ENCODE measurements around the gene FNBP1L.
"Not testable (repeated sequence)": the region's sequence is repeated elsewhere in the genome, so short reads cannot be mapped to it uniquely, and the experiment has no call there.

FNBP1L gene

GRCh38 chr1:93575621-93576284 is 127.8 kb downstream of the FNBP1L start:
- DNase-seq, result no peak

- peak; percentile 84 for DNase-seq
Observed at GRCh38 chr1:93576346-93576745, 128.4 kb downstream of the FNBP1L start.

GRCh38 chr1:93576746-93577145 is 128.8 kb downstream of the FNBP1L start:
- DNase-seq, result no peak

GRCh38 chr1:93577536-93578432 is 129.9 kb downstream of the FNBP1L start:
- DNase-seq, result no peak

DNA sequence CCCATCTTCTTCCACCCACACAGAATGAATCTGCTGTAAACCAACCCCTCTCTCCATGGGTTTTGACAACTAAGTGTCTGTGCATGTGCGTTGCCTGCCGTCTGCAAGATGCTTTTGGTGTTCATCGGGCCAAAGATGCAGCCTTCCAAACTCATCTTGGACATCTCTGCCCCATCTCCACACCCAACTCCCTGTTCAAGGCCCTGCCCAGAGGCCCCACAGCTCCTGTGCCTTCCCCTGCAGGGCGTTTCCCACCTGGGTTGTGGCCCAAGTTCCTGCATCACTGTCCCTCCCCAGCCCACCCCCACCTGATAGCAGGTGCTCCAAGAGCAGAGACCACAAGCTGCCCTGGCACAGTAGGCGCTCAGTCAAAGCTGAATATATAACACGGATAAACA is 130.5 kb downstream of the FNBP1L start:
- DNase-seq, result no peak

GRCh38 chr1:93578911-93579825 is 131.2 kb downstream of the FNBP1L start:
- no peak for DNase-seq

GRCh38 chr1:93579891-93580290 is 132.0 kb downstream of the FNBP1L start:
- DNase-seq, result no peak

- peak; percentile 12 for DNase-seq
Observed at GRCh38 chr1:93581917-93582850, 134.3 kb downstream of the FNBP1L start.

- no peak for DNase-seq
Observed at GRCh38 chr1:93584261-93585003, 136.5 kb downstream of the FNBP1L start.

DNA sequence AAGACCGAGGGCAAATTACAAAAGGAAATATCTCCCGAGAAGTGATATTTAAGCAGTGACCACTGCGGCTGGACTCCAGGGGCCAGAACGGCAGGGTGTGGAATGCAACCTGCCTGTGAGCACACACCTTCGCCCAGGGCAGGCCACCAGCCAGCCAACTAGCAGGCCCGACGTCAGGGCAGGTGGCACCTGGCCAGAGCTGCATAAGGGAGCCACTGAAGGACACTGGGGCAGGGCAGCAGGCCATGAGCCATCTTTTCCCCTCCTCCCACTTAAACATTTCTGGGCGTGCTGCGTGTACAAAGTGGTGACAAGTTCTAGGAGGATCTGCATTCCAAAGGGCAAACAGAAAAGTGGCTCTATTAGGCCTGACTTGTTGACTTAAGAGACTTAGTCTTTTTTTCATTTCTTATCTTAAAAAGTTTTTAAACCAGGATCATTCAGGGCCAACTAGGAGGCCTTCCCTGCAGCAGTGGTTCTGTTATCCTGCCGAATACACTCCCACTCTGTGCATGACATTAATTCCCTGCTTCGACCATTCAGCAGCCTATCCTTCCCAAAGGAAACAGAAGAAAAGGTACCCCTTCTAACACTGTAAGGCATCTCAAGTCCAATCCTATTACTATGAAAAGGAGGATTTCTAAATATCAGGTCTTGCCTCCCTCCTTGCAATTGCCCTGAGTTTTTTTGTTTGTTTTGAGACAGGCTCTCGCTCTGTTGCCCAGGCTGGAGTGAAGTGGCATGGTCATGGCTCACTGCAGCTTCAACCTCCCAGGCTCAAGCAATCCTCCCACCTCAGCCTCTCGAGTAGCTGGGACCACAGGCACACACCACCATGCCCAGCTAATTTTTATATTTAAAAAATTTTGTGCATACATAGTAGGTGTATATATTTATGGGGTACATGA is 137.4 kb downstream of the FNBP1L start:
- DNase-seq, result no peak

- DNase-seq, result no peak
Observed at GRCh38 chr1:93587354-93587753, 139.4 kb downstream of the FNBP1L start.

GRCh38 chr1:93588206-93588605 is 140.3 kb downstream of the FNBP1L start:
- no peak for DNase-seq

- no peak for DNase-seq
Observed at GRCh38 chr1:93588955-93589354, 141.0 kb downstream of the FNBP1L start.

DNA sequence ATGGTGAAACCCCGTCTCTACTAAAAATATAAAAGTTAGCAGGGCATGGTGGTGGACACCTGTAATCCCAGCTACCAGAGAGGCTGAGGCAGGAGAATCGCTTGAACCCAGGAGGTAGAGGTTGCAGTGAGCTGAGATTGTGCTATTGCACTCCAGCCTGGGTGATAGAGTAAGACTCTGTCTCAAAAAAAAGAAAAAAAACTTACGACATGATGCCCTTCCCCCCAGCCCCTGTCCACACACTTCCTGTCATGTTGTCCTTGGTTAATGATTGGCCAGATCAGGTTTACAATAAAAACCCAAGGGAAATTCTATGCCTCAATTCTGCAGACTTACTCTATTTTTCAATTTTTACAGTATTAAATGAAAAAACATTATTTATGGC is 143.4 kb downstream of the FNBP1L start:
- not testable (repeated sequence) for DNase-seq

DNA sequence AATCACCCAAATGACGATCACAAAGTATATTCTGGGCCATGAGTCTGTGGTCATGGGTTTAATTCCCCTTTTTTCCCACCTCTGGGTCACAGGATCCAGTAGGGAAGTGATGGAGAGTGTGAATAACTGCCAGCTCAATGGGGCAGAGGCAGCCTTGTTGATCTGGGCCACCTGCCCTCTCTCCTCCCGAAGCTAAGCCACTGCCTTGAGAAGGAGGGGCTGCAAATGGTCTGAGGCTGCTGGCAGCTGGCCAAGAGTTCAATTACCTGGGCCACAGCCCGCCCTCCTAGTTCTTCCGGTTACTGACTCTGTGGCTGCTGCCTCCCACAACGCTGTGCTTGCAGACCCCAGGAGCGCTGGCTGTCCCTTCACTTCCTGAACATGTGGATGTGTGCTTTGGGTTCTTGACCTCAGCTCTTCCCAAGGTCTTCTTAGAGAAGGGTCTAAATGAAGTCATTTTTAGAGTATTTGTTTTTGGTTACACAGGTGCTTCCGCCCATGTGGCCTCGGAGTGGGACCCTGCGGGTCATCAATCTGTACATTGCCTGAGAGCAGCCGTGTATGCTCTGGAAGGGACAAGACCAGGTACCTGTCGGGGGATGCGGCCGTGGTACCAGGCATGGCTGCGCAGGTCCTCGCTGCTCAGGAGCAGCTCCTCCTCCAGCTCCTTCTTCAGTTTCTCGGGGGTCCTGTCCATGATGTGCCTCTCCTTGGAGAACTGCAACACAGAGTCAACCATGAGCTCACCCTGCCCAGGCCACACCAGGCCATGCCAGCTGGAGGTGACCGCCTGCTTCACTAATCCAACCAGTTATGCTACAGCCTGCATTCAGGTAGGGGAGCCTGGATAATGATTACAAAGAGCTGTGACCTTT is 144.0 kb downstream of the FNBP1L start:
- DNase-seq, result peak; percentile 51

GRCh38 chr1:93592551-93592949 is 144.6 kb downstream of the FNBP1L start:
- no peak for DNase-seq

DNA sequence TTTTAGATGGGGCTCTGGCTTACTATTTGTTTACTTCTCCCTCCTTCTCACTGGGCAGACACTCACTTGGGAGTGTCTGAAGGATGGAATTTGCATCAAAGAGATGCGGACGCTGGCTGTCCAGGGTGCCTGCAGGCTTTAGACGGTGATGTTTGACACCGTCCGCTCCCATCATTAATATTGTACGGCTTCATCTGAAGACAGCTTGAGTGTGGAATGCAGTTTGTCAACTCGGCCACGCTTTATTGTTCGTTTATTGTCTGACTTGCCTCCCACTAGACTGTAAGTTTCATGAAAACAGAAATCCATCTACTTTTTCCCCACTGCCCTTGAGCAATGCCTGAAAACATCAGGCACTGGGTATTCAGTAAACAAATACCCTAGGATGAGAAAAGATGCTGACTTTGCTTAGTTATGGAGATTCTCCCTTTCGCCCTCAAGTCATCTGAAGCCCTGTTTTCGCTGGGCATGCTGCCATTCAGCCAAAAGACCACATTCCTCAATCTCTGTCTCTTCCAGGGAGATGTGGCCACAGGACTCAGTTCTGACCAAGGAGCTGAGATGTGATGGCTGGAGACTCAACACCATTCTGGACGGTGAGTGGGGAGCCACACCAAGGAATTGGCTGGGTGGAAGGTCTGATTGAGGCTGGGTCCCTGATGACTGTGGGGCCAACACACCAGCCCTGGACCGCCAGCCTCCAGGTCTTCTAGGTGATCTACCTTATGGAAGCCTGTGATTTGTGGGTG is 146.1 kb downstream of the FNBP1L start:
- no peak for DNase-seq

DNA sequence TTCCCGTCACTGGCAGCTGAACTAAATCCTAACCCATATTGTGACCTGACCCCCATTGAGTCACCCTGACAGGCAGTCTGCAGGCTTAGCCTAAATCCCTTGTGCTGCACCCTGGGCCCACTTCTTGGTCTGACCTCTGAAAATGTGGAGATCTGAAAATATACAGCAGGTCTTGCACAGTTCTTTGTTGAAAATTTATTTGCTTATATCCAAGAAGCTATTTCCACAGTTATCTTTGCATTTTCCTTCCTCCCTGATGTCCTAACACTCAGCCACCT is 146.6 kb downstream of the FNBP1L start:
- no peak for DNase-seq

GRCh38 chr1:93595266-93595665 is 147.3 kb downstream of the FNBP1L start:
- DNase-seq, result no peak

Data from NCI-H524 treated with DMSO at 0.1 percent for 48 hours (cell line).